ENCODE data around the gene CDH18.

GRCh38 chr5:19880859-19881436, 107.1 kb downstream of the CDH18 start:
- TF ChIP-seq CTCF (IDR thresholded peaks at IDR 0.05) (no peak), POLR2AphosphoS5 (IDR thresholded peaks at IDR 0.05) (no peak), EP300 (IDR thresholded peaks at IDR 0.05) (no peak), POLR2A (IDR thresholded peaks at IDR 0.05) (no peak)
